GM18519 (cell line): ENCODE measurements around the gene MCOLN3.

Experiments
- ATAC-seq: cut with Tn5 transposase; IDR thresholded peaks from one replicate; pipeline ENCODE4 v1.9.1; 2021; ENCODE audit warnings: mild to moderate bottlenecking, moderate library complexity; ENCODE audit not compliant: unreplicated experiment, low FRiP score

MCOLN3 gene, protein sequence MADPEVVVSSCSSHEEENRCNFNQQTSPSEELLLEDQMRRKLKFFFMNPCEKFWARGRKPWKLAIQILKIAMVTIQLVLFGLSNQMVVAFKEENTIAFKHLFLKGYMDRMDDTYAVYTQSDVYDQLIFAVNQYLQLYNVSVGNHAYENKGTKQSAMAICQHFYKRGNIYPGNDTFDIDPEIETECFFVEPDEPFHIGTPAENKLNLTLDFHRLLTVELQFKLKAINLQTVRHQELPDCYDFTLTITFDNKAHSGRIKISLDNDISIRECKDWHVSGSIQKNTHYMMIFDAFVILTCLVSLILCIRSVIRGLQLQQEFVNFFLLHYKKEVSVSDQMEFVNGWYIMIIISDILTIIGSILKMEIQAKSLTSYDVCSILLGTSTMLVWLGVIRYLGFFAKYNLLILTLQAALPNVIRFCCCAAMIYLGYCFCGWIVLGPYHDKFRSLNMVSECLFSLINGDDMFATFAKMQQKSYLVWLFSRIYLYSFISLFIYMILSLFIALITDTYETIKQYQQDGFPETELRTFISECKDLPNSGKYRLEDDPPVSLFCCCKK

DNA sequence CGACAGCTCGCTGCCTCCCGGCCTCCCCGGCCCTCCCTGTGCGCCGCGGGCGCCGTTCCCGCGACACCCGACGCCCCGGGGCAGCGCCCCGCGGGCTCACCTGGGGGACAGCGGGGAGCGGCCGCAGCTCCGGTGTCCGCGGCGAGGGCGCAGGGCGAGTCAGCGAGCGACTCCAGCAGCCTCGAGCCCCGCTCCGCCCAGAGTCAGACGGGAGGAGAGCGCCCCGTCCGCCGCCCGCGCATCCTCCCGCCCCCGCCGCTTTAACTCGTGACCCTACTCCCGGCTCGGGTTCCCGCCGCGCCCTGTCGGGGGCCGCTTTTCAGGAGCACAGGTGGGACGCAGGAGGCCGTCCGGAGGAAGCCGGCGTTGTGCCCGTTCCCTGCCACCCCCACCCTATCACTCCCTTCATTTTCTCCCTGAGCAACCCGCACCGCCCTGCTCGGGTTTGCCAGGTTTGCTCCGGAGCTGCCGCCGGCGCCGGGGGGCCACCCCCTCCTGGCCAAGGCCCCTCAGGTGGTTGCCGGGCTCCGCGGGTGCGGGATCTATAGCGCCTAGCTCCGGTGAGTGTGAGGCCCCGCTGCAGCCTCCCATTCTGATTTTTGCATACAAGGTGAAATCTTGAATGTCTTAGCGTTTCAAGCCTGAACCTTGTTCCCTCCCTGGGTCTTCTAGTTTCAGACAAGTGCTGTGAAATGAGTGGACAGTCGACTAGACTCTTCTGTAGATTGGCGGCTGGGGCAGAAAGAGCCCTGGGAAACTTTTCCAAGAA is at the start of gene MCOLN3:
Gene MCOLN3, minus strand, starts transcription at position 205 of the 769 bp plus-strand sequence. CDS start 3,140 bp downstream, outside the sequence.
- peak; percentile 36 for ATAC-seq

GRCh38 chr1:85093644-85094043 is 45.3 kb upstream of the MCOLN3 start:
- no peak for ATAC-seq

GRCh38 chr1:85091671-85092280 is 43.5 kb upstream of the MCOLN3 start:
- ATAC-seq: no peak

DNA sequence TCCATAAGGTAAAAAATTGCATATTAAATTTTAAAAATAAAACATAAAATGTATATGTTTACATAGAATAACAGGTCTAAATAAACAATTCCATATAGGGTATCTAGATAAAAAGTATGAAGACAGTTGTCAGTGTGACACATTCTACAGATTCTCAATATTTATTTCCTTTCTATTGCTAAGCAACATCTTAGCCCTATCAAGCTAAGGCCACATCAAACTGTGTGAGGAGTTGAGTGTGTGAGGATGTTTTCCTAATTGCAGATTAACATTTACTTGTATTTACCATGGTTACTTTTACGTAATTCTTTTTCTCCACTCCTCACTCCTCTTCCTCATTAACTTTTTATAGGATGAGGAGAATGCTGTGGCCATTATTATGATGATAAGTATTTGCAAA is 41.9 kb upstream of the MCOLN3 start:
- ATAC-seq: no peak

GRCh38 chr1:85089203-85089602 is 40.9 kb upstream of the MCOLN3 start:
- no peak for ATAC-seq

DNA sequence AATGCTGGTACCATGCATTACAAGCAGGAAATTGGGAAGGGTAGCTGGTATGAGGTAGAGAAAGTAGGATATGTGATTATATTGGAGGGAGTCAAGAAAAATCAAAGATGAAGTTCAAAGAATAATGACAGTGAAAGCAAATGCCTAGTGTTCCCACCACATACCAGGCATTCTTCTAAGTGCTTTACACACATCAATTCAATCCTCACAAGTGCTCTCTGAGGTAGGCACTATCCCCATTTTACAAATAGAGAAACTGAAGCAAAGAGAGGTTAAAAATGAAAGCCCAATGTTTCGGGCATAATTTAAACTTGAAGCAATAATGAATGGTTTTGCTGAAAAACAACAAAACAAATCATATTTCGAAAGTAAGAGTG is 40.1 kb upstream of the MCOLN3 start:
- no peak for ATAC-seq

DNA sequence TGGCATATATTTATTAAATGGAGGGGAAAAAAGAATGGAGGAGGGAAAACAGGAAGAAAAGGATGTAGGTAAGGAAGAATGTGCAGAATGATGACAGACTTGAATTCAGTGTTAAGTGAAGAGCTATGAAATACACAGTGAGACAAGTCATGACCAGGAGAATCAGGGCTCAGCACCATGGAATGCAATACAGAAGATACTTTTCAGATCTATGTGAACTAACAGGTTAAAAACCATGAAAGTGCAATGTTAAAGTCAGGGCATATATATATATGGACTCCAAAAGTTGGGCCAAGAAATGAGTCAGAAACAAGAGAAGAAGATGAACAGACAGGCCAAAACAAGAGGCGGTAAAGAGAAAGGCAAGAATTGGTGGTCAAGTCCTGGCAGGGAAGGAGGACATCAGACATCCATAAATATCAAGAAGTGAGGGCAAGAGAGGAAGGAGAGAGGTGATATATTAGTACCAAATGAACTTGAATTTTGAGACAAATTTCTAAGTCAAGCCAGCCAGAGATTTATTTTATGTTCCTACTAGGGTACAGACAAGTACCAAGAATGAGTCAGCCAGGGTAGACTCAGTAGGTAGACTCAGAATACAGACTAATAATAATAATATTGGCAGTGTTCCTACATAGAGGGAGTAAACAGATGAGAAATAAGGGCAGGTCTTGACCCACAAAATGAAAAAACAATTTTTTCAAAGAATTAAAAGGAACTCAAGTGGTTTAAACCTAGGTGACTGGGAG is 39.5 kb upstream of the MCOLN3 start:
- ATAC-seq: no peak

GRCh38 chr1:85085417-85085816 is 37.1 kb upstream of the MCOLN3 start:
- ATAC-seq: no peak

DNA sequence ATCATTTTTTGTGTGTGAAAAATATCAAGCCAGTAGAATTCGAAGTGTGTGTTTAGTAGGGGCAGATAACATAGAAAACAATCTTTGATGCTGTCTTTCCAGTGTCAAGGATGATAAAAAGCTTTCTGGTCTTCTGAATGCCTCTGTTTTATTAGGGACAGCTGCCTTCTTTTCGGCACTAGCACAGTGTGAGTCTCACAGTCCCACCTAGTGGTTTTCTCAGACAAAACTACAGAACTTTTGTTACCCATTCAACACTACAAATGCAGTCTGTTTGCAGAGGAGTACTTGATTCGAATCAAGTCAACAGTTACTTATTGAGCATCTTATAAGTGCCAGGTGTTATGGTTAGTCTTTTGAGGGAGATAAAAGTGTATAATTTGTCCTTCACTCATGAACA is 30.6 kb upstream of the MCOLN3 start:
- no peak for ATAC-seq

GRCh38 chr1:85074365-85074964 is 26.2 kb upstream of the MCOLN3 start:
- ATAC-seq: no peak

DNA sequence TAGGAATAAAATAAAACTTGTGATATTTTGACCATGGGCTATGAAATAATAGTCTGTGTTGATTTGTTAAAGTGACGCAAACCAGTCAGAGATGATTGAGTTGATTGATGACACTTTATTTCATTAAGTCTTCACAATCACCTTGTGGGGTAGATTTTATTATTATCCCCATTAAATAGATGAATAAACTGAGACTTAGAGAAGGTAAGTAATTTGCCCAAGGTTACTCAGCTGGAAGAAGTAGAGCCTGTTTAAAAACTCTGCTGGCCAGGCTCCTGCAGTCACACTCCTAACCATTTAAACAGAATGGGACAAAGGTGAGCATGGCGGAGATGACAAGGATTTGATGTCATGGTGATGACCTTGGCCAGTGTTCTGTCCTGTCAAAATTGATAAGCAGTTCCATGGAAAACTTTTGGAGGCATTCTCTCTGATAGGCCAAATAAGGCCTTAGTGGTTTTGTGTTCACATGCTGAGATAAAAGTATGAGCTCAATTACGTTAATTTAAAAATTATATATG is 22.7 kb upstream of the MCOLN3 start:
- no peak for ATAC-seq

- ATAC-seq: no peak
Measured at GRCh38 chr1:85068846-85069245, 20.5 kb upstream of the MCOLN3 start.

DNA sequence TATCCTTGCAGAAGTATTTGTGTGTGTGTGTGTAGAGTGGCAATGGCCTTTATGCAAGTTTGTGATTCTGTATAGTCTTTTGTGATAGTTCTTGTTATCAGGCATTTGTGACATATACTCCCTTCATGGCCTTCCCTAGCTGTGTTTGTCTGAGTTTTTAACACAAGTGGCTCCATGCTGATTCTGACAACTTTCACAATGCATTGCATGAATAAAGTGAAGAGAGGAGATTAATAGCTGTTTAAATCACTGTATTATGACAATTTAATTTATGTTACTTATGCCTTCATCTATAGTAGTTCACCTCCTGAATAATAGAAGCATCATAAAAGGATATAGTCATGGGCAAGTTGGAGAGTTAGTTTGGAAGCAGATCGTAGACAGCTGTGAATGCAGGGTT is 17.2 kb upstream of the MCOLN3 start:
- ATAC-seq: no peak

GRCh38 chr1:85062425-85063026 is 14.2 kb upstream of the MCOLN3 start:
- no peak for ATAC-seq

DNA sequence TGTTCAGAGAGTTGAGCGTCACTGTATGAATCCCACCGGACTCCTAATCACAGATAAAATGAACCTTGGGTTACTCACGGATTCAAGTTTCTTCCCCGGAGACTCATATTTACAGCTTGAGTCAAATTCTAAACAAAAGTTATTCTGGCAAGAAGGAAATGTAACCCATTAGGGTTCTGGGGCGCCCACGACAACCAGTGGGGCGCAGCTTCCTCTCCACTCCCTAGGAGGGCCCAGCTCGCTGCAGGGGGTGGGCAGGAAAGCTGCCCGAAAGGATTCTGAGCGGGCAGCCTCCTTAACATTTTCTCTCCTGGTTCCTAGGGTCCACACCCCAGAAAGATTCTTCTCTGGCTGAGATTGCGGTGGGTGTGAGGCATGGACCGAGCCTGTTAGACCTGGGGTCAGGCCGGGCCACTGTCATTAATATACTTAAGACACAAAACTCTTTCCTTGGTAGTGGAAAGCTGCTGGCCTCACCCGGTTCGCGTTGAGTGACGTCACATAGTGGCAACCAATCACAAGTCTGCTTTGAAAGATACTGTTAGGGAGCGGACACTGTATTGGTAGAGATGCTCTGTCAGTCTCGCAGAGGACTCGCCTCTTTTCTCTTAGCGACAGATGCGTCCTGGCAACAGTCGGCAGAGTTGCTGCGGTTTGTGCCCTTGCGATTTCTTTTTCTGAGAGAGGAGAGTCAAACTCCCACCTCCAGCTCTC is 13.6 kb upstream of the MCOLN3 start:
- ATAC-seq: peak; percentile 99

DNA sequence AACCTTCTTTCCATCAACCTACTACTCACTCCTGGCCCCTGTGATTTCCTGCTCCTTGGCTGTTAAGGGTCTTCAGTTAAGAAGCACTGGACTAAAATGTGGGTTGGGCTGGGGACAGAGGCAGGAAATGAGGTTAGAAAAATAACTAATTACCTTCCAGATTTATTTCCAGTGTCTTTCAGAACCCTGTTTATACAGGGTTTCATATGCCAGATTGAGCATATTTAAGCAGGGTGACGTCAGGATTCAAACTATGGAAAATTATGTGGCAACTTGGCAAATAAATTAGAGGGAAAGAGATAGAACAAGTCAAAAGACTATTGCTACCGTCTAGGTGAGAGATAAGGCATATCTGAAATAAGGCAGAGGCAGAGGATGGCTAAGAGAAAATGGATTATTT is 11.7 kb upstream of the MCOLN3 start:
- ATAC-seq: no peak

- no peak for ATAC-seq
Measured at GRCh38 chr1:85059563-85059962, 11.3 kb upstream of the MCOLN3 start.

DNA sequence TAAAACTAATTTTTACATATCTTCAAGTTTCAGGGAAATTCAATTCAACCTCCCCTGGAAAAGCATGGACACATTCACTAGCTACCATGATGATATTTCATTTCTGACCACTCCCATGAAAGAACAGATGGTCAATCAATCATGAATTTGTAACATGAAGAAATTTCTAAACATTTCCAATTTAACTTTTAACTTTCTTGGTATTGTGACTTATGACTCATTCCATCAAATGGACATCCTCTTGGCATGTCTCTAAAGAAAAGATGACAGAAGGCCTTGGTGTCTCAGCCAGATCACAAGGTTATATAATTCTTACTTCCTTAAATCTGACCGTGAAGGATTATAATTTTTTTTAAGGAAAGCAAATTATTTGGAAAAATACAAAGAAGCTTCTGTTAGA is 10.5 kb upstream of the MCOLN3 start:
- no peak for ATAC-seq

- no peak for ATAC-seq
Measured at GRCh38 chr1:85058311-85058710, 10.0 kb upstream of the MCOLN3 start.
